ENCODE data around the gene WDR18.

DNA sequence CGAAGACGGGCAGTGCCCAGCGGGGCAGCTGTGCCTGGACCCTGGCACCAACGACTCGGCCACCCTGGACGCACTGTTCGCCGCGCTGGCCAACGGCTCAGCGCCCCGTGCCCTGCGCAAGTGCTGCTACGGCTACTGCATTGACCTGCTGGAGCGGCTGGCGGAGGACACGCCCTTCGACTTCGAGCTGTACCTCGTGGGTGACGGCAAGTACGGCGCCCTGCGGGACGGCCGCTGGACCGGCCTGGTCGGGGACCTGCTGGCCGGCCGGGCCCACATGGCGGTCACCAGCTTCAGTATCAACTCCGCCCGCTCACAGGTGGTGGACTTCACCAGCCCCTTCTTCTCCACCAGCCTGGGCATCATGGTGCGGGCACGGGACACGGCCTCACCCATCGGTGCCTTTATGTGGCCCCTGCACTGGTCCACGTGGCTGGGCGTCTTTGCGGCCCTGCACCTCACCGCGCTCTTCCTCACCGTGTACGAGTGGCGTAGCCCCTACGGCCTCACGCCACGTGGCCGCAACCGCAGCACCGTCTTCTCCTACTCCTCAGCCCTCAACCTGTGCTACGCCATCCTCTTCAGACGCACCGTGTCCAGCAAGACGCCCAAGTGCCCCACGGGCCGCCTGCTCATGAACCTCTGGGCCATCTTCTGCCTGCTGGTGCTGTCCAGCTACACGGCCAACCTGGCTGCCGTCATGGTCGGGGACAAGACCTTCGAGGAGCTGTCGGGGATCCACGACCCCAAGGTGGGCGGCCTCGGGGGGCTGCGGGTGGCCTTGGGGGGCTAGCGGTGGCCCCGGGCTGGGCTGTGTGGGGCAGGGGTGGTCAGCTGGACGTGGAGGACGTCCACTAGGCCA lies 20.9 kb downstream of the WDR18 start:
- TF ChIP-seq POLR2AphosphoS5 (IDR thresholded peaks at IDR 0.05) = no peak
- TF ChIP-seq, protein P1, sequence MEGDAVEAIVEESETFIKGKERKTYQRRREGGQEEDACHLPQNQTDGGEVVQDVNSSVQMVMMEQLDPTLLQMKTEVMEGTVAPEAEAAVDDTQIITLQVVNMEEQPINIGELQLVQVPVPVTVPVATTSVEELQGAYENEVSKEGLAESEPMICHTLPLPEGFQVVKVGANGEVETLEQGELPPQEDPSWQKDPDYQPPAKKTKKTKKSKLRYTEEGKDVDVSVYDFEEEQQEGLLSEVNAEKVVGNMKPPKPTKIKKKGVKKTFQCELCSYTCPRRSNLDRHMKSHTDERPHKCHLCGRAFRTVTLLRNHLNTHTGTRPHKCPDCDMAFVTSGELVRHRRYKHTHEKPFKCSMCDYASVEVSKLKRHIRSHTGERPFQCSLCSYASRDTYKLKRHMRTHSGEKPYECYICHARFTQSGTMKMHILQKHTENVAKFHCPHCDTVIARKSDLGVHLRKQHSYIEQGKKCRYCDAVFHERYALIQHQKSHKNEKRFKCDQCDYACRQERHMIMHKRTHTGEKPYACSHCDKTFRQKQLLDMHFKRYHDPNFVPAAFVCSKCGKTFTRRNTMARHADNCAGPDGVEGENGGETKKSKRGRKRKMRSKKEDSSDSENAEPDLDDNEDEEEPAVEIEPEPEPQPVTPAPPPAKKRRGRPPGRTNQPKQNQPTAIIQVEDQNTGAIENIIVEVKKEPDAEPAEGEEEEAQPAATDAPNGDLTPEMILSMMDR (IDR thresholded peaks at IDR 0.05) = no peak
- TF ChIP-seq POLR2A (IDR thresholded peaks at IDR 0.05; ENCODE audit: low read depth) = no peak

Measured in esophagus muscularis mucosa (tissue), 3 donors.